Measurements from ENCODE around the gene RNF111.

RNF111 gene

GRCh38 chr15:59011262-59011952 is 23.9 kb downstream of the RNF111 start:
- H4K20me1 ChIP-seq (ENCODE audit: insufficient read depth): no peaks in the 10 kb centered on the region
- peaks cover 12% of the 10 kb centered on the region for H3K4me1 ChIP-seq (ENCODE audit: low read depth, poor library complexity, severe bottlenecking)
- no peak overlapping the region for H3K4me3 ChIP-seq (IDR thresholded peaks at IDR 0.05; ENCODE audit: insufficient read depth, low read depth, low read length)
- H3K9ac ChIP-seq: no peak overlapping the region
- no peak for TF ChIP-seq CTCF (conservative IDR thresholded peaks at IDR 0.05; ENCODE audit: low read depth, low read length)
- H3K79me2 ChIP-seq (ENCODE audit: insufficient read depth, low read depth): peaks cover 20% of the 10 kb centered on the region; the same call in 1 of the 2 replicates
- no peaks in the 10 kb centered on the region for H3K36me3 ChIP-seq (ENCODE audit: insufficient read depth)
- no peak overlapping the region for H3K27ac ChIP-seq
- no peaks in the 10 kb centered on the region for H3K27me3 ChIP-seq (ENCODE audit: insufficient read depth, low read depth)
- H3K4me2 ChIP-seq: no peak overlapping the region; the same call in 1 of the 2 replicates
- H2AFZ ChIP-seq (ENCODE audit: low read depth): no peak overlapping the region

- Histone ChIP-seq H3K79me2 (ENCODE audit: insufficient read depth, low read depth) (peaks cover 13% of the 10 kb centered on the region; the same call in 1 of the 2 replicates), H3K4me1 (ENCODE audit: low read depth, poor library complexity, severe bottlenecking) (peaks cover 12% of the 10 kb centered on the region), H3K4me2 (no peak overlapping the region), H3K27me3 (ENCODE audit: insufficient read depth, low read depth) (no peaks in the 10 kb centered on the region), H3K36me3 (ENCODE audit: insufficient read depth) (no peaks in the 10 kb centered on the region), H3K4me3 (IDR thresholded peaks at IDR 0.05; ENCODE audit: insufficient read depth, low read depth, low read length) (no peak overlapping the region), H3K27ac (no peak overlapping the region), H3K9ac (no peak overlapping the region), H4K20me1 (ENCODE audit: insufficient read depth) (no peaks in the 10 kb centered on the region), H2AFZ (ENCODE audit: low read depth) (no peak overlapping the region)
- TF ChIP-seq CTCF (conservative IDR thresholded peaks at IDR 0.05; ENCODE audit: low read depth, low read length): no peak
Observed at GRCh38 chr15:59013246-59013873, 25.9 kb downstream of the RNF111 start.

- Histone ChIP-seq H3K4me3 (IDR thresholded peaks at IDR 0.05; ENCODE audit: insufficient read depth, low read depth, low read length) (no peak overlapping the region), H2AFZ (ENCODE audit: low read depth) (no peak overlapping the region), H3K36me3 (ENCODE audit: insufficient read depth) (no peaks in the 10 kb centered on the region), H3K27ac (no peak overlapping the region), H3K27me3 (ENCODE audit: insufficient read depth, low read depth) (no peaks in the 10 kb centered on the region), H3K9ac (no peak overlapping the region), H3K4me2 (no peak overlapping the region), H3K4me1 (ENCODE audit: low read depth, poor library complexity, severe bottlenecking) (peaks cover 12% of the 10 kb centered on the region), H3K79me2 (ENCODE audit: insufficient read depth, low read depth) (peaks cover 13% of the 10 kb centered on the region; the same call in 1 of the 2 replicates), H4K20me1 (ENCODE audit: insufficient read depth) (no peaks in the 10 kb centered on the region)
- no peak for TF ChIP-seq CTCF (conservative IDR thresholded peaks at IDR 0.05; ENCODE audit: low read depth, low read length)
Observed at GRCh38 chr15:59014068-59014467, 26.6 kb downstream of the RNF111 start.

- Histone ChIP-seq H3K9ac (no peak overlapping the region), H3K27me3 (ENCODE audit: insufficient read depth, low read depth) (no peaks in the 10 kb centered on the region), H3K4me2 (no peak overlapping the region), H2AFZ (ENCODE audit: low read depth) (no peak overlapping the region), H3K36me3 (ENCODE audit: insufficient read depth) (no peaks in the 10 kb centered on the region), H4K20me1 (ENCODE audit: insufficient read depth) (no peaks in the 10 kb centered on the region), H3K4me3 (IDR thresholded peaks at IDR 0.05; ENCODE audit: insufficient read depth, low read depth, low read length) (no peak overlapping the region), H3K4me1 (ENCODE audit: low read depth, poor library complexity, severe bottlenecking) (no peaks in the 10 kb centered on the region), H3K79me2 (ENCODE audit: insufficient read depth, low read depth) (peaks cover 7% of the 10 kb centered on the region; the same call in 1 of the 2 replicates), H3K27ac (no peak overlapping the region)
- no peak for TF ChIP-seq CTCF (conservative IDR thresholded peaks at IDR 0.05; ENCODE audit: low read depth, low read length)
Observed at GRCh38 chr15:59017449-59017848, 30.0 kb downstream of the RNF111 start.

Data from KMS-11 (cell line).